IMR-90 (cell line): ENCODE results near the gene ANKRD22. TPM values are rescaled to one million over a fixed set of nuclear protein-coding genes. Genes with fewer than 3 reads are reported as not detected.

Source experiments
- ATAC-seq: fragments of 200-7000 bp; cut with Tn5 transposase; 2 replicates; pipeline ENCODE4 v1.9.1; 2020; ENCODE audit warnings: low read depth, mild to moderate bottlenecking, moderate library complexity
- BruUV-seq: library from RNA; stranded (reverse); fragments of 400-500 nt; replicated peaks from 2 replicates; lab custom pipeline; 2021; lab: Mats Ljungman, UMichigan
- CTCF ChIA-PET: fragments of 300-600 bp; formaldehyde crosslinking; extraction: SDS; loops from one replicate; lab custom pipeline; 2021; ENCODE audit warnings: antibody characterized with exemption; lab: Yijun Ruan, JAX
- POLR2A ChIA-PET: fragments of 300-600 bp; sonication (Branson Sonifier 250); formaldehyde crosslinking; loops from one replicate; lab custom pipeline; 2022; ENCODE audit warnings: antibody characterized with exemption; ENCODE audit not compliant: unreplicated experiment; lab: Charles Lee
- DNase-seq: peaks from one replicate; pipeline ENCODE4 v3.0.0; 2013
- H2AFZ ChIP-seq: replicated peaks from 2 replicates; pipeline ENCODE3; 2013; ENCODE audit warnings: low read length, mild to moderate bottlenecking; ENCODE audit not compliant: poor library complexity
- H2AK5ac ChIP-seq: 2 replicates; pipeline ENCODE4 v1.6.1; 2013; ENCODE audit warnings: low read depth, low read length, inconsistent platforms
- H2AK9ac ChIP-seq: replicated peaks from 2 replicates; pipeline ENCODE3; 2013; ENCODE audit warnings: mild to moderate bottlenecking, low read depth, low read length, moderate library complexity; ENCODE audit not compliant: poor library complexity
- H2BK120ac ChIP-seq: 2 replicates; pipeline ENCODE4 v1.6.1; 2013; ENCODE audit warnings: low read depth, low read length, inconsistent platforms
- H2BK15ac ChIP-seq: 3 replicates; pipeline ENCODE4 v1.6.1; 2013; ENCODE audit warnings: low read depth, low read length, inconsistent platforms
- H2BK20ac ChIP-seq: 2 replicates; pipeline ENCODE4 v1.6.1; 2013; ENCODE audit warnings: low read depth, mild to moderate bottlenecking, inconsistent platforms, low read length, moderate library complexity
- H2BK5ac ChIP-seq: 2 replicates; pipeline ENCODE4 v1.6.1; 2013; ENCODE audit warnings: mild to moderate bottlenecking, low read depth, low read length, inconsistent platforms; ENCODE audit not compliant: poor library complexity, severe bottlenecking
- H3K14ac ChIP-seq: replicated peaks from 2 replicates; pipeline ENCODE4 v1.6.1; 2013; ENCODE audit warnings: low read depth, low read length, inconsistent platforms
- H3K18ac ChIP-seq: 2 replicates; pipeline ENCODE4 v1.6.1; 2013; ENCODE audit warnings: low read depth, low read length, control low read depth
- H3K23ac ChIP-seq: 2 replicates; pipeline ENCODE4 v1.6.1; 2013; ENCODE audit warnings: low read depth, low read length, inconsistent platforms
- H3K27ac ChIP-seq: 2 replicates; pipeline ENCODE4 v1.5.1; 2013; ENCODE audit warnings: mild to moderate bottlenecking, control low read depth, low read length; ENCODE audit not compliant: insufficient read depth
- H3K27me3 ChIP-seq: 2 replicates; pipeline ENCODE4 v1.6.1; 2013; ENCODE audit warnings: low read length; ENCODE audit not compliant: control insufficient read depth, insufficient read depth
- H3K36me3 ChIP-seq: 2 replicates; pipeline ENCODE4 v1.6.1; 2013; ENCODE audit warnings: low read length, mixed read lengths; ENCODE audit not compliant: control insufficient read depth, insufficient read depth
- H3K4ac ChIP-seq: 2 replicates; pipeline ENCODE4 v1.6.1; 2013; ENCODE audit warnings: low read depth, low read length, inconsistent platforms
- H3K4me1 ChIP-seq: 2 replicates; pipeline ENCODE4 v1.6.1; 2013; ENCODE audit warnings: low read length, mixed read lengths; ENCODE audit not compliant: control insufficient read depth, insufficient read depth
- H3K4me2 ChIP-seq: 2 replicates; pipeline ENCODE4 v1.6.1; 2013; ENCODE audit warnings: low read depth, mild to moderate bottlenecking, control low read depth, low read length, moderate library complexity
- H3K4me3 ChIP-seq: 2 replicates; pipeline ENCODE4 v1.5.1; 2013; ENCODE audit warnings: low read depth, mild to moderate bottlenecking, control low read depth, low read length, moderate library complexity; ENCODE audit not compliant: insufficient read depth
- H3K56ac ChIP-seq: 2 replicates; pipeline ENCODE4 v1.6.1; 2013; ENCODE audit warnings: low read length, inconsistent platforms; ENCODE audit not compliant: insufficient read depth; ENCODE audit errors: extremely low read depth
- H3K79me1 ChIP-seq, 2 experiments: 2 replicates each; pipeline ENCODE4 v1.6.1; 2013; ENCODE audit warnings: low read length in 2 of 2, inconsistent platforms in 1 of 2, low read depth in 1 of 2
- H3K9ac ChIP-seq: 2 replicates; pipeline ENCODE4 v1.6.1; 2013; ENCODE audit warnings: low read depth, low read length, control low read depth
- H3K9me1 ChIP-seq: 2 replicates; pipeline ENCODE4 v1.6.1; 2013; ENCODE audit warnings: low read length, inconsistent platforms; ENCODE audit not compliant: insufficient read depth
- H3K9me3 ChIP-seq: 2 replicates; pipeline ENCODE4 v1.6.1; 2013; ENCODE audit warnings: low read length; ENCODE audit not compliant: control insufficient read depth, insufficient read depth
- H4K20me1 ChIP-seq: 2 replicates; pipeline ENCODE4 v1.6.1; 2013; ENCODE audit warnings: low read length, inconsistent platforms; ENCODE audit not compliant: insufficient read depth
- H4K5ac ChIP-seq: 2 replicates; pipeline ENCODE4 v1.6.1; 2013; ENCODE audit warnings: mild to moderate bottlenecking, low read depth, low read length, control low read depth
- H4K8ac ChIP-seq, 2 experiments: 2 replicates each; pipeline ENCODE4 v1.6.1; 2013; ENCODE audit warnings: low read depth in 2 of 2, low read length in 2 of 2, control low read depth in 1 of 2, inconsistent platforms in 1 of 2
- H4K91ac ChIP-seq: 2 replicates; pipeline ENCODE4 v1.6.1; 2013; ENCODE audit warnings: low read depth, low read length, inconsistent platforms; ENCODE audit not compliant: insufficient read depth
- CHD1 ChIP-seq: IDR thresholded peaks from 2 replicates; pipeline ENCODE4 v1.6.1; 2012; ENCODE audit warnings: low read depth, low read length, improper control_type of control experiment
- MAFK ChIP-seq: IDR thresholded peaks from 2 replicates; pipeline ENCODE4 v1.6.1; 2012; ENCODE audit warnings: low read depth, low read length, improper control_type of control experiment
- RAD21 ChIP-seq: IDR thresholded peaks from 2 replicates; pipeline ENCODE4 v1.6.1; 2012; ENCODE audit warnings: low read length, improper control_type of control experiment
- dilution Hi-C: fragments of 300-500 bp; cut with HindIII; formaldehyde crosslinking; loops from one replicate; pipeline ENCODE4 v1.14.3; 2018; ENCODE audit warnings: low sequenced_read_pairs; ENCODE audit not compliant: unreplicated experiment
- in situ Hi-C: fragments of 300-500 bp; cut with MboI; formaldehyde crosslinking; loops from 3 replicates; pipeline ENCODE4 v1.14.3; 2019; ENCODE audit warnings: low sequenced_read_pairs, inconsistent platforms, mixed read lengths
- intact Hi-C: fragments of 100-400 bp; cut with micrococcal nuclease; formaldehyde crosslinking; loops from 2 replicates; pipeline ENCODE4 v1.10.0; 2022
- polyA plus RNA-seq, 3 experiments: library from polyadenylated mRNA; depleted of rRNA; stranded (reverse); fragments of >200 nt; gene quantifications; 2 replicates each; pipeline ENCODE4 v1.2.3, GENCODE V29; 2012; ENCODE audit warnings: low replicate concordance in 1 of 3
- total RNA-seq: library from RNA; depleted of rRNA; stranded (reverse); fragments of >200 nt; gene quantifications from 2 replicates; pipeline ENCODE4 v1.2.3, GENCODE V29; 2012
- TF ChIP-seq, protein P1 (sequence below): fragments of 150-350 bp; IDR thresholded peaks from 2 replicates; pipeline ENCODE4 v1.6.1; 2017; ENCODE audit warnings: mild to moderate bottlenecking, antibody characterized with exemption, low read length, low read depth

ANKRD22 gene
- total and polyA plus RNA-seq, 2 of the 4 experiments (the other 2 are of a cell fraction): not detected

DNA sequence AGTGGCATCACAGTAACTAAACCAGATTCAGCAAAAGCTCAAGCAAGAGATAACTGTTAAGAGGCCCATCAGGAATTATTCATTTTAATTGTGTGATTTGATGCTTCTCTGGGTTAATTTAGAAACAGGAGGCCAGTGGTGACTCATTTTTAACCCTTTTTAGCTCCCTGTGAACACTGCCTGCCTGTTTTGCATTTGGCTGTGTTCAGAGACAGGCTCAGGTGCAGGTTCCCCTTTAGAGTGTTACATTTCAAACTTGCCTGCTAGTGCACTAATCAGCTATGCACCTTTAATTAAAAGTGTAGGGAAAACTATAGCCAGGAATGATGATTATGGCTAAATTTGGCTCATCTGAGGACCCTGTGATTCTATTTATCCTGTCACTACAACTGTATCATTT is 34.9 kb upstream of the ANKRD22 start:
- peak overlapping the region; percentile 5; the same call in 1 of the 2 replicates for H4K91ac ChIP-seq
- H3K18ac ChIP-seq: peak overlapping the region; percentile 14; the same call in 1 of the 2 replicates
- no peak for TF ChIP-seq CHD1
- TF ChIP-seq RAD21: no peak
- TF ChIP-seq, protein P1, sequence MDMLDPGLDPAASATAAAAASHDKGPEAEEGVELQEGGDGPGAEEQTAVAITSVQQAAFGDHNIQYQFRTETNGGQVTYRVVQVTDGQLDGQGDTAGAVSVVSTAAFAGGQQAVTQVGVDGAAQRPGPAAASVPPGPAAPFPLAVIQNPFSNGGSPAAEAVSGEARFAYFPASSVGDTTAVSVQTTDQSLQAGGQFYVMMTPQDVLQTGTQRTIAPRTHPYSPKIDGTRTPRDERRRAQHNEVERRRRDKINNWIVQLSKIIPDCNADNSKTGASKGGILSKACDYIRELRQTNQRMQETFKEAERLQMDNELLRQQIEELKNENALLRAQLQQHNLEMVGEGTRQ: no peak
- TF ChIP-seq MAFK: no peak
- no peak for ATAC-seq
- H3K4me3 ChIP-seq: no peak overlapping the region
- H3K79me1 ChIP-seq: peaks cover 10 to 51% of the 10 kb centered on the region in 2 experiments; a peak in 3 of 4 replicates
- peaks cover 34% of the 10 kb centered on the region for H3K4me1 ChIP-seq
- H4K5ac ChIP-seq: 0 out of 2 replicates have a peak overlapping the region, but pooled peaks have one; percentile 39
- in situ Hi-C loops: no loop called here
- H2BK20ac ChIP-seq: peak overlapping the region; percentile 7; the same call in 1 of the 2 replicates
- H2AK9ac ChIP-seq: no peak overlapping the region
- H3K14ac ChIP-seq: peak overlapping the region; percentile 18; the same call in 1 of the 2 replicates
- H3K9me3 ChIP-seq: no peaks in the 10 kb centered on the region
- H3K9ac ChIP-seq: peak overlapping the region; percentile 40; the same call in 1 of the 2 replicates
- peak overlapping the region; percentile 20 for H3K4me2 ChIP-seq
- H3K23ac ChIP-seq: peak overlapping the region; percentile 80
- H2BK15ac ChIP-seq: peak overlapping the region; percentile 54; the same call in 1 of the 3 replicates
- no TSS peak for BruUV-seq
- no peak overlapping the region for H2AFZ ChIP-seq
- 0 out of 2 replicates have a peak overlapping the region, but pooled peaks have one; percentile 3 for H2AK5ac ChIP-seq
- POLR2A ChIA-PET: no interaction called here
- dilution Hi-C loops: no loop called here
- H3K56ac ChIP-seq: 0 out of 2 replicates have a peak overlapping the region, but pooled peaks have one; percentile 8
- CTCF ChIA-PET: no interaction called here
- H3K36me3 ChIP-seq: peaks cover 2% of the 10 kb centered on the region; the same call in 1 of the 2 replicates
- no peaks in the 10 kb centered on the region for H4K20me1 ChIP-seq
- DNase-seq: no peak
- peak overlapping the region; percentile 2 to 24; a peak in 2 of 4 replicates for H4K8ac ChIP-seq
- peak overlapping the region; percentile 41; the same call in 1 of the 2 replicates for H3K4ac ChIP-seq
- no peaks in the 10 kb centered on the region for H3K27me3 ChIP-seq
- peaks cover 14% of the 10 kb centered on the region for H3K9me1 ChIP-seq
- intact Hi-C loops: no loop called here
- peak overlapping the region; percentile 13; the same call in 1 of the 2 replicates for H3K27ac ChIP-seq
- H2BK120ac ChIP-seq: peak overlapping the region; percentile 30
- H2BK5ac ChIP-seq: peak overlapping the region; percentile 43
